NT2/D1 (cell line): Measurements from ENCODE around the gene GAL3ST1.

Source experiments
- YY1 ChIP-seq: IDR thresholded peaks from 2 replicates; pipeline ENCODE4 v1.6.1; 2011; ENCODE audit not compliant: insufficient read length, insufficient read depth
- ZNF274 ChIP-seq: IDR thresholded peaks from 2 replicates; pipeline ENCODE4 v1.6.1; 2011; ENCODE audit warnings: mild to moderate bottlenecking, low read depth, low read length

GRCh38 chr22:30600921-30601320, 26.5 kb upstream of the GAL3ST1 start:
- TF ChIP-seq ZNF274, result no peak
- TF ChIP-seq YY1, result no peak
